ENCODE measurements around the gene ATAD3C.

ATAD3C gene

DNA sequence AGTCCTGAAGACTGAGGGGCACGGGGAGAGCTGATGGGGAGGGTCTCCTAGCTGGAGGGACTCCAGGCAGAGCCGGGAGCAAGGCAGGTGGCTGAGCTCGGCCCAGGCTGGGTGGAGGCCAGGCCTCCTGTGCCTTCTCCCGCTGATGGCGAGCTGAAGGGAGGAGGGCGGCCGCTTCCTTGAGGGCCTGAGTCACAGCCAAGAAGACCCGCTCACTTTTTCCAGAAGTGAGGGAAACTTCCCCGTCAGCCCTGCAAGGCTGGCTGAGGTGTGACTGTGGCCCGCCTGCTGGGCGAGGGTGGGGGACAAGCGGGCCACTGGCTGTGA lies 15.7 kb upstream of the ATAD3C start:
- peaks cover 11% of the 10 kb centered on the region for H3K27me3 ChIP-seq (ENCODE audit: control insufficient read depth, insufficient read depth, low read length)
- H3K4me1 ChIP-seq (ENCODE audit: control insufficient read depth, insufficient read depth, low read length): peaks cover 37% of the 10 kb centered on the region
- no peaks in the 10 kb centered on the region for H3K9me3 ChIP-seq (ENCODE audit: control insufficient read depth, insufficient read depth, low read length)
- H3K36me3 ChIP-seq (ENCODE audit: control insufficient read depth, insufficient read depth, low read length): no peaks in the 10 kb centered on the region
- H3K9ac ChIP-seq (ENCODE audit: low read depth, low read length): no peak overlapping the region; the same call in 1 of the 2 replicates
- peak overlapping the region; percentile 94 for H3K27ac ChIP-seq (ENCODE audit: low read depth, low read length)
- H3K4me3 ChIP-seq (ENCODE audit: low read depth, low read length): peak overlapping the region; percentile 29; the same call in 1 of the 2 replicates

DNA sequence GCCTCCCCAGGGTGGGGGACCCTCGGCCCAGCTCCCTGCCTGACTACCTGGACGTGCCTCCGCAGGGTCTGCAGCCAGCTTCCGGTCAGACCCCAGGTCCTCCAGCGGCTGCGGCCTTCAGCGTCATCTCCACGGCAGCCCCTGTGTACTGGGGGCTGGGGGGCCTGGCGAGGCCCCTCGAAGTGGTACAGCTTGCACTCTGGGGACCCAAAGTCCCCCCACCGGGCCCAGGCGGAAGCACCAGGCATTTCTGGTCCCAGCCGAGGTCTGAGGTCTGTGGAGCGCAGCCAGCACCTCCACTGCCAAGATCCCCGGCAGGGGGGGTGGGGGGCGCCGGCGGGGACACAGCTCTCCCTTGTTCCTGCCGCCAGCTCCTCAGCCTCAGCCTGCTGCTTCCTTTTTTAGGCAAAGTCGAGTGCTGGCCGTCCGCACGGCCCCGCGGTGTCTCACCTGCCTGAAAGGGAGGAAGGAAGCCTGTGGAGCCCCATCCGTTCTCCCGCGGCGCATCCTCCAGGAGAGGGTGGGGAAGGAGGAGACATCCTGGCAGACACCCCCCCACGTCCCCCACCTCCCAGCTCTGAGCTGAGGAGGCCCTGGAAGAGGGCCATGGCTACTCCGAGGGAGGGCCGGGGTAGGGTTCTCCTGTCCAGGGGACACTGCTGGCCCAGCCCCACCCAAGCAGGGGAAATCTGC lies 15.2 kb upstream of the ATAD3C start:
- H3K4me1 ChIP-seq (ENCODE audit: control insufficient read depth, insufficient read depth, low read length): peaks cover 37% of the 10 kb centered on the region
- no peaks in the 10 kb centered on the region for H3K9me3 ChIP-seq (ENCODE audit: control insufficient read depth, insufficient read depth, low read length)
- peak overlapping the region; percentile 71; the same call in 1 of the 2 replicates for H3K4me3 ChIP-seq (ENCODE audit: low read depth, low read length)
- H3K27ac ChIP-seq (ENCODE audit: low read depth, low read length): peak overlapping the region; percentile 94
- H3K36me3 ChIP-seq (ENCODE audit: control insufficient read depth, insufficient read depth, low read length): no peaks in the 10 kb centered on the region
- no peak overlapping the region; the same call in 1 of the 2 replicates for H3K9ac ChIP-seq (ENCODE audit: low read depth, low read length)
- peaks cover 11% of the 10 kb centered on the region for H3K27me3 ChIP-seq (ENCODE audit: control insufficient read depth, insufficient read depth, low read length)

DNA sequence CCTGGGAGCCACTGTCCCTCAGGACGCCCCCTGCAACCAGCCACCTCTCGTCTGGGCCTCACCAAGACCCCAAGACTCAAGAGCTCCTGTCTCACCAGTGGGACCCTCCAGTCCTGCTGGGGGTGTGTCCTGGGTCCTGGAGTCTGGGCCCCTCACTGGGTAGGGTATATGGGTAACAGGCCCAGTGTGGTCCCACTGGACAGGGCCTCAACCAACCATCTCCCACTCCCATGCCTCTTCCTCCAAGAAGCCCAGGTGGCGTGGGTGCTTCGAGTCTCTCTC lies 14.7 kb upstream of the ATAD3C start:
- Histone ChIP-seq H3K4me3 (ENCODE audit: low read depth, low read length) (peak overlapping the region; percentile 71), H3K9ac (ENCODE audit: low read depth, low read length) (no peak overlapping the region), H3K9me3 (ENCODE audit: control insufficient read depth, insufficient read depth, low read length) (no peaks in the 10 kb centered on the region), H3K27me3 (ENCODE audit: control insufficient read depth, insufficient read depth, low read length) (peaks cover 11% of the 10 kb centered on the region), H3K4me1 (ENCODE audit: control insufficient read depth, insufficient read depth, low read length) (peaks cover 37% of the 10 kb centered on the region), H3K27ac (ENCODE audit: low read depth, low read length) (peak overlapping the region; percentile 94), H3K36me3 (ENCODE audit: control insufficient read depth, insufficient read depth, low read length) (no peaks in the 10 kb centered on the region)

DNA sequence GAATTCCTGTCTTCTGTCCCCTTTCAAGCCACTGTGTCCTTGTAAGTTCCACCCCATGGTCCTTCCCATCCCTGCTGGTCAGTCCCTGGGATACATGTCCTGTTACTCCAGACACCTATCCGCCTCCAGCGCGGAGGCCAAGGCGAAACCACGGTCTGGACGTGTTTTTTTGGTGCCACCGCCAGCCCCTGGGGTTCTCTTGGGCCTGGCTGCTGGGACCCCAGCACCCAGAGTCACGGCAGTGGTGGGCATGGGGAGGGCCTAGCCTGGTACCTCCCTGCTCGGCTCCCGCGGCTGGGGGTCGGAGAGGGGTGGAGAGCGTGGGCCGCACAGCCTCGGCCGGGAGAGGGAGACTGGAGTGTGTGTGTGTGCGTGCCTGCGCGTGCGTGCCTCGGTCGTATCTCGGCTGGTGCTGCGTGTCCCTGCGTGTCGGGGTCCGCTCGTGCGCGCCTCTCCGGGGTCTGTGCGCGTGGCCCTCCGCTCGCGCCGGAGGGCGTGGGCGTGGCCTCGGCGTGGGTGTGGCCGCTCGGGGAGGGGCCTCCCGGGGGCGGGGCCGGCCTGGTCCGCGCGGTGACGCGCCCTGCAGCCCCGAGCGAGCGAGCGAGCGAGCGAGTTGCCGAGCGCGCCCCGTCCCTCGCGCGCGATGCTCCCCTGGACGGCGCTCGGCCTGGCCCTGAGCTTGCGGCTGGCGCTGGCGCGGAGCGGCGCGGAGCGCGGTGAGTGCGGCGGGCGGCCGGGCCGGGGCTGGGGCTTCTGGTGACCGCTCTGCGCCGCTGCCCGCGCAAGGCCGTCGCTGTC lies 14.2 kb upstream of the ATAD3C start, which contains the start of gene VWA1:
TSS of gene VWA1 (plus strand) at position 585 of the 798 bp plus-strand sequence. CDS start at position 644, 59 bp downstream.
- Histone ChIP-seq H3K36me3 (ENCODE audit: control insufficient read depth, insufficient read depth, low read length) (peaks cover under 1% of the 10 kb centered on the region; the same call in 1 of the 2 replicates), H3K9me3 (ENCODE audit: control insufficient read depth, insufficient read depth, low read length) (no peaks in the 10 kb centered on the region), H3K9ac (ENCODE audit: low read depth, low read length) (peak within 1 kb of the TSS; percentile 54; the same call in 1 of the 2 replicates), H3K4me1 (ENCODE audit: control insufficient read depth, insufficient read depth, low read length) (peaks cover 34% of the 10 kb centered on the region), H3K4me3 (ENCODE audit: low read depth, low read length) (peak within 1 kb of the TSS; percentile 71), H3K27me3 (ENCODE audit: control insufficient read depth, insufficient read depth, low read length) (peaks cover 11% of the 10 kb centered on the region), H3K27ac (ENCODE audit: low read depth, low read length) (peak within 1 kb of the TSS; percentile 94)

DNA sequence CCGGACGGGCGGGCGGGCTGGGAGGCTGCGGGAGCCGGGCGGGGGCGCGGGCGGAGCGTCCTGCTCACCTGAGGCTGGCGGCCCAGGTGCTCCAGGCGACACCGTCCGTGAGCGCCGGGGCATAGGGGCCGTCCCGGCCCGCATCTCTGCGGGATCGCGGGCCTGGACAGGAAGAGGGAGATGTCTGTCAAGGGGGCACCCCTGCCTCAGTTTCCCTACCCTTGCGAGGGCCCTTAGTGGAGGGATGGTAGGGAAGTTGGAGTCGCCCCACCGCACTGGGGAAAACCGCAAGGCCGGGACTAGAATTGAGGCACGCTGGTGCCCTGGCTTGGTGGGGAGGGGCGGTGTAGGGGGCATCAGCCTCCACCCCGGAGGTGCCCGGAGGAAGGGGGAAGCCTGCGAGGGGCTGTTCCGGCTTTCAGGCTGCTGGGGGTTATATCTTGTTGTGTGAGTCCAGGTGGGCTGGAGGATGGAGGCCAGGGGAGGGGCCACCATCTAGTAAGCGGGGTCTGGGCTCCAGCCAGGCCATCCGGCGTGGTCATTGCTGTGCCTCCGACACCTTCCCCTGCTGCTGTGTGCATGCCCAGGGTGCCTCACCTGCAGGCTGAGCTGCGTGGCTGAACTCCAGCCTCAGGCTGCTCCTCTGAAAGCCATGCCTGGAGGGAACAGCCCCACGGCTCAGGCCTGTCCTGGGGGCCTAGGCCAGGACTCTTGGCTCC lies 13.4 kb upstream of the ATAD3C start:
- Histone ChIP-seq H3K27ac (ENCODE audit: low read depth, low read length) (no peak overlapping the region), H3K9ac (ENCODE audit: low read depth, low read length) (peak overlapping the region; percentile 54; the same call in 1 of the 2 replicates), H3K36me3 (ENCODE audit: control insufficient read depth, insufficient read depth, low read length) (peaks cover 3% of the 10 kb centered on the region; the same call in 1 of the 2 replicates), H3K4me3 (ENCODE audit: low read depth, low read length) (peak overlapping the region; percentile 71), H3K4me1 (ENCODE audit: control insufficient read depth, insufficient read depth, low read length) (peaks cover 29% of the 10 kb centered on the region), H3K9me3 (ENCODE audit: control insufficient read depth, insufficient read depth, low read length) (no peaks in the 10 kb centered on the region), H3K27me3 (ENCODE audit: control insufficient read depth, insufficient read depth, low read length) (peaks cover 11% of the 10 kb centered on the region)

DNA sequence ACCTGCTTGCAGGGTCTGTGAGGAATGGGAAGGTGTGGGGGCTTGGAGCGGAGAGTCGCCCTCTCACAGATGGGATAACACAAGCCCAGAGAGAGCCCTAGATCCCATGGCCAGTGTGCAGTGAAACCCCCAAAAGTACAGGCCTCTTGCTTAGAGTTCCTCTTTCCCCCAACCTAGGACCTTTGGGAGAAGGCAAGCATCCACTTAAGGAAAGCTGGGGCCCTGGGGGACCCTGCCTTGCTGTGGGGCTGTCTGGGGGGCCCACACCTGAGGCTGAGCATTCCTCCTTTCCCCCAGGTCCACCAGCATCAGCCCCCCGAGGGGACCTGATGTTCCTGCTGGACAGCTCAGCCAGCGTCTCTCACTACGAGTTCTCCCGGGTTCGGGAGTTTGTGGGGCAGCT lies 12.9 kb upstream of the ATAD3C start:
- Histone ChIP-seq H3K9me3 (ENCODE audit: control insufficient read depth, insufficient read depth, low read length) (no peaks in the 10 kb centered on the region), H3K9ac (ENCODE audit: low read depth, low read length) (no peak overlapping the region), H3K27ac (ENCODE audit: low read depth, low read length) (no peak overlapping the region), H3K27me3 (ENCODE audit: control insufficient read depth, insufficient read depth, low read length) (peaks cover 11% of the 10 kb centered on the region), H3K4me1 (ENCODE audit: control insufficient read depth, insufficient read depth, low read length) (peaks cover 26% of the 10 kb centered on the region), H3K36me3 (ENCODE audit: control insufficient read depth, insufficient read depth, low read length) (peaks cover 3% of the 10 kb centered on the region; the same call in 1 of the 2 replicates), H3K4me3 (ENCODE audit: low read depth, low read length) (peak overlapping the region; percentile 71; the same call in 1 of the 2 replicates)

DNA sequence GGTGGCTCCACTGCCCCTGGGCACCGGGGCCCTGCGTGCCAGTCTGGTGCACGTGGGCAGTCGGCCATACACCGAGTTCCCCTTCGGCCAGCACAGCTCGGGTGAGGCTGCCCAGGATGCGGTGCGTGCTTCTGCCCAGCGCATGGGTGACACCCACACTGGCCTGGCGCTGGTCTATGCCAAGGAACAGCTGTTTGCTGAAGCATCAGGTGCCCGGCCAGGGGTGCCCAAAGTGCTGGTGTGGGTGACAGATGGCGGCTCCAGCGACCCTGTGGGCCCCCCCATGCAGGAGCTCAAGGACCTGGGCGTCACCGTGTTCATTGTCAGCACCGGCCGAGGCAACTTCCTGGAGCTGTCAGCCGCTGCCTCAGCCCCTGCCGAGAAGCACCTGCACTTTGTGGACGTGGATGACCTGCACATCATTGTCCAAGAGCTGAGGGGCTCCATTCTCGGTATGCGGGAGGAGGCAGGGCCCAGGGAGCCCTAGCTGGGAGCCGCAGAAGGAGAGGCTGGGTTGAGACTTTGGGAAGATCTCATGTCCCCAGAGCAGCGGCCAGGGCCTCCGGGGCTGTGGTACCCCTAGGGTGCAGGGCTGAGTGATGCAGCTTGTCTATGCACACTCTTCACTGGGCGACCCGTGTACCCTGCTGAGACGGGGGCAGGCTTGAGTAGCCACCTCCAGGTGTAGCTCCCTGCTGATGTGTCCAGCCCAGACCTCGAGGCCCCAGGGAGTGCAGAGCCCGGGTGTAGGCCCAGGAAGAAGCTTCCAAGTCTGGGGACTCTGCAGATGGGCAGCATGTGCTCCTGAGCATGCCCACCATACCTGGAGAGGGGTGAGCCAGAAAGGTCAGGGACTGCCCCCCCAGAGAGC lies 12.2 kb upstream of the ATAD3C start:
- peaks cover 24% of the 10 kb centered on the region for H3K4me1 ChIP-seq (ENCODE audit: control insufficient read depth, insufficient read depth, low read length)
- peaks cover 3% of the 10 kb centered on the region; the same call in 1 of the 2 replicates for H3K36me3 ChIP-seq (ENCODE audit: control insufficient read depth, insufficient read depth, low read length)
- H3K9ac ChIP-seq (ENCODE audit: low read depth, low read length): no peak overlapping the region
- no peak overlapping the region for H3K4me3 ChIP-seq (ENCODE audit: low read depth, low read length)
- peaks cover 11% of the 10 kb centered on the region for H3K27me3 ChIP-seq (ENCODE audit: control insufficient read depth, insufficient read depth, low read length)
- no peaks in the 10 kb centered on the region for H3K9me3 ChIP-seq (ENCODE audit: control insufficient read depth, insufficient read depth, low read length)
- no peak overlapping the region for H3K27ac ChIP-seq (ENCODE audit: low read depth, low read length)

DNA sequence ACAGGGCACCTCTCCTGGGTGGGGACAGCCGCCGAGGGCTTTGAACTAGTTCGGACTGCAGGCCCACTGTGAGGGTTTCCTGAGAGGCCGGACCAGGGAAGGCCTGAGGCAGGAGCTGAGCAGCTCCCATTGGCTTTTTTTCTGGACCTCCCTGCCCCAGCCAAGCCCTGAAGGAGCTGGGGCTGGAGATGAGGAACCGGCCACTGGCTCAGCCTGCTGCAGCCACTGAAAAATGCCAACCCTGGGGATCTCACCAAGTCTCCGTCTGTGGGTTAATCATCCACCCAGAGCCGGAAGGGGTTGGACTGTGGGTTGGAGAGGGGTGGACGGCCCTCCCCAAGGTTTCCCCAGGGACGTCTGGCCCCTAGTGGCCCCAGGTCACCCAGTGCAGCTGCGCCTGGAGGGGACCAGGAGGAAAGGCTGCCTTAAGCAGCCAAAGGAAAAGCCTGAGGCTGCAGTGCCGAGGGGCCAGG lies 11.5 kb upstream of the ATAD3C start:
- Histone ChIP-seq H3K4me1 (ENCODE audit: control insufficient read depth, insufficient read depth, low read length) (peaks cover 24% of the 10 kb centered on the region), H3K9ac (ENCODE audit: low read depth, low read length) (no peak overlapping the region), H3K36me3 (ENCODE audit: control insufficient read depth, insufficient read depth, low read length) (peaks cover 3% of the 10 kb centered on the region; the same call in 1 of the 2 replicates), H3K9me3 (ENCODE audit: control insufficient read depth, insufficient read depth, low read length) (no peaks in the 10 kb centered on the region), H3K27me3 (ENCODE audit: control insufficient read depth, insufficient read depth, low read length) (peaks cover 11% of the 10 kb centered on the region), H3K27ac (ENCODE audit: low read depth, low read length) (no peak overlapping the region), H3K4me3 (ENCODE audit: low read depth, low read length) (no peak overlapping the region)

DNA sequence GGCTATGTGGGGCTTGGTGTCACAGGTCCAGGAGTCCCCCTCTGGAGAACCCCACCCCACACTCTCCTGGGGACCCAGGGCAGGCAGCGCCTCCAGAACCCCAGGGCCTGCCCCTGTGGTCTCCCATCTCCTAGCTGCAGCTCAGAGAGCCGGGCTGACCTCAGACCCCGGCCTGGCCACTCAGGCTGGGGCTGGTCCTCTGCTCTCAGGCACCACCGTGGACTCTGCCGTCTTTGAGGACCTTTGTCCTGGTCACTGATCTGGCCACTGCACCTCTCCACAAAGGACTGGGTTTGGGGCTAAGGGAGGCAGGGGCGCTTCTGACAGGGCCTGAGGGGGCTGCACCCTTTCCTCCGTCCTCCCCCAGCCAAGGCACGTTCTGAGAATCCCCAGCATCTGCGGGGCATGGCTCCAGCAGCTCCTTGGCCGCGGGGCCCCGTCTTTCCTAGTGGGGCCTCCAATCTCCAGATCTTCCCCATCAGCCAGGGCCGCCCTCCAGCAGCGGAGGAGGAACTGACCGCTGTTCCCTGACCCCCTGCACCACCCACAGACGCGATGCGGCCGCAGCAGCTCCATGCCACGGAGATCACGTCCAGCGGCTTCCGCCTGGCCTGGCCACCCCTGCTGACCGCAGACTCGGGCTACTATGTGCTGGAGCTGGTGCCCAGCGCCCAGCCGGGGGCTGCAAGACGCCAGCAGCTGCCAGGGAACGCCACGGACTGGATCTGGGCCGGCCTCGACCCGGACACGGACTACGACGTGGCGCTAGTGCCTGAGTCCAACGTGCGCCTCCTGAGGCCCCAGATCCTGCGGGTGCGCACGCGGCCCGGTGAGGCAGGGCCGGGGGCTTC lies 10.7 kb upstream of the ATAD3C start:
- H3K27ac ChIP-seq (ENCODE audit: low read depth, low read length): no peak overlapping the region
- H3K4me3 ChIP-seq (ENCODE audit: low read depth, low read length): no peak overlapping the region
- H3K27me3 ChIP-seq (ENCODE audit: control insufficient read depth, insufficient read depth, low read length): peaks cover 11% of the 10 kb centered on the region
- peaks cover 3% of the 10 kb centered on the region; the same call in 1 of the 2 replicates for H3K36me3 ChIP-seq (ENCODE audit: control insufficient read depth, insufficient read depth, low read length)
- H3K9ac ChIP-seq (ENCODE audit: low read depth, low read length): no peak overlapping the region
- no peaks in the 10 kb centered on the region for H3K9me3 ChIP-seq (ENCODE audit: control insufficient read depth, insufficient read depth, low read length)
- H3K4me1 ChIP-seq (ENCODE audit: control insufficient read depth, insufficient read depth, low read length): peaks cover 16% of the 10 kb centered on the region
